HG02571 (cell line): ENCODE results near the gene ALPK3.

Source experiments
- ATAC-seq: cut with Tn5 transposase; IDR thresholded peaks from one replicate; pipeline ENCODE4 v1.9.1; 2021; ENCODE audit warnings: mild to moderate bottlenecking, moderate library complexity; ENCODE audit not compliant: unreplicated experiment

ALPK3 gene

DNA sequence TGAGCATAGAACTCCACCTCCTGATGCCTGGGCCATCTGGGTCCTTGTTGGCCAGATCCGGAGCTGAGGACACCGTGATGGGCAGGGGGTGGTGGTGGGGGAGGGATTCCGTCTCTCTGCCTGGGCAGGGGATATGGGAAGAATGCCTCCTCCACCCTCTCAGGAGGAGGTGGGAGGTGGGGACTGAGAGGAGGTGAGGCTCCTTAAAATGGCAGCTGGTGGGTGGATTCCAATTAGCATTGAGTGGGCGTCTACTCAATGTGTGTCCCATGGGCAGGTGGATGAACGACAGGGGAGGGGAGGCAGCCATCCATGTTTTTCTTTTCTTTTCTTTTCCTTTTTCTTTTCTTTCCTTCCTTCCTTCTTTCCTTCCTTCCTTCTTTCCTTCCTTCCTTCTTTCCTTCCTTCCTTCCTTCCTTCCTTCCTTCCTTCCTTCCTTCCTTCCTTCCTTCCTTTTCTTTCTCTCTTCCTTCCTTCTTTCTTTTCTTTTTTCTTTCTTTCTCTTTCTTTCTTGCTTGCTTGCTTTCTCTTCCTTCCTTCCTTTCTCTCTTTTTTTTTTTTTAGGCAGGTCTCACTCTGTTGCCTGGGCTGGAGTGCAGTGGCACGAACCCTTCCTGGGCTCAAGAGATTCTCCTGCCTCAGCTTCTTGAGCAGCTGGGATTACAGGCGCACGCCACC is 72.3 kb downstream of the ALPK3 start:
- ATAC-seq, result no peak

DNA sequence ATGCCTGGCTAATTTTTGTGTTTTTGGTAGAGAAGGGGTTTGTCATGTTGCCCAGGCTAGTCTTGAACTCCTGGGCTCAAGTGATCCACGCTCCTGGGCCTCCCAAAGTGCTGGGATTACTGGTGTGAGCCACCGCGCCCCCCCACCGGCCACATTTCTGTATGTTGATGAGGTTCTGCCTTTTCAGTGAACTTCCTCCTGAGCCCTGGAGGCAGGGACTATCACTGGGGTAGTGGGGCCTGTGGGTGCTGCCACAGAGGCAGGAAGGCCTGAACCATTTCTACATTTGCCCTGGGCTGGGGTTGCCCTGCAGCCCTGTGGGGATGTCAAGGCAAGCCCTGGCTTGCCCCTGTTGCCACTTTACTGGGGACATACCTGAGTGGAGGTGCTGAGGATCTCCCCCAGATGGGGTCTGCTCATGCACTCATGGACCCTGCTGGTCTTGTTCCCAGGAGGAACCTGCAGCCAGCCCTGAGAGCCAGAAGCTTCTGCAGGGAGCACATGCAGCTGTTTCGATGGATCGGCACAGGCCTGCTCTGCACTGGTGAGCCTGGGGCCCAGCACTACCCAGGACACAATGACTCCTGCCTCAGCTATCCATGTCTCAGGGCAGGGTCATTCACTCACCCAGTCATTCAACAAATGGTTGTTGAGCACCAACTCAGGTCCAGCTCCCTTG is 73.0 kb downstream of the ALPK3 start:
- ATAC-seq, result no peak

DNA sequence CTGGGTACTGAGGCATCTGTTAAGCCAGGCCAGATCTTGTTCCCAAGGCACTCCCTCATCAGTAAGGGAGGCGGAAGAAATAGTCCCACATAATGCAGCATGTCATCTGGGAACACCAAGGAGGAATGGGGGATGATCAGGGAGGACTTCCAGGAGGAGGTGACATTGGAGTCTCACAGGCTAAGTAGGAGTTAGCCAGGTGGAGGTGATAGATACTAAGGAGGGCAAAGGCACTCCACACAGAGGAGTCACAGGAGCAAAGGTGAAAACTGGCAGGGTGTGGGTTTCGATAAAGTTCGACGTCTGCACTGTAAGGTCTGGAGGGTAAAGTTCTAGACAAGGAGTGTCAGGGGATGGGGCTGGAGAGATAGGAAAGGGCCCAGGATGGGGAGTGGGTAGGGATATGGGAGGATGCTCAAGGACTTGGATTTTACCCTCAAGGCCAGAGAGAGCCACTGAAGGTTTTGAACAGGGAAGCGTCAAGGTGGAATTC is 73.6 kb downstream of the ALPK3 start:
- ATAC-seq, result no peak

DNA sequence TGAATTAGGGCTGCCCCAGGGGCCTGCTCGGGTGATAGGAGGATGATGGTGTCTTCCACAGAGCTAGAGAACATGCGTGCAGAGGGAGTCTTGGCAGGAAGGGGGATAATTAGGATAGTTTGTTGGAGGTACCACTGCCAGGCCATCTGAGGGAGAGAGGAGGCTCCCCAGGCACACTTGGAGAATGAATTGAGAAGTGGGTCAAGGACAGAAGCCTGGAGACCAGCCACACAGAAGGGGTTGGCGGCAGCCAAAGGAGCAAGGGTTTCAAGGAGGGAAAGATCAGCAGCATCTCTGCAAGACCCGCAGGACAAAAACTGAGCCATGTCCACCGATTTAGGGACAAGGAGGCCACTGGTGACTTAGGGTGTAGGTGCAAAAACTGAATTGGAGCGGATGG is 74.2 kb downstream of the ALPK3 start:
- no peak for ATAC-seq

DNA sequence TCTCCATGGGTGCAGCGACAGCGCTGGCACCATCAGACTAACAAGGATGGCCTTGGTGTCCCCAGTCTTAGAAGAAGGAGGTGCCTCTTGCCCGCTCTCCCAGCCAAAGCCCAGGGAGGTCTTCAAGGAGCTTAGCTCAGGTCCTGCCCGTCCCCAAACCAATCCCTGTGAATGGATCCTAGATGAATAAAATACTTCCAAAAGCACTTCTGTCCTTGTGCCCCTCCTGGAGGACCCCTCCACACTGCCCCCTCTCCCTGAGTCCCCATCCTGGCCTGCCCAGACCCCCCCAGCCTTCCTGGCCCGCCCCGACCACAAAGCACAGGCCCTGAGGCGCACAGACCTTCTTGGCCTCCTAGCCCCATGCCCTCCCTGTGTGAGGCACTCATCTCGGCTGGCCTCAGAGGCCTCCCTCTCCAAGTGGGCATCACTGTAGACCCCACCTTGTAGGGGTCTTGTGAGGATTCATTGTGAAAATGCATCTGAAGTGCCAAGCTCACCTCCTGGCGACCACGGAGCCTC is 75.7 kb downstream of the ALPK3 start:
- no peak for ATAC-seq

DNA sequence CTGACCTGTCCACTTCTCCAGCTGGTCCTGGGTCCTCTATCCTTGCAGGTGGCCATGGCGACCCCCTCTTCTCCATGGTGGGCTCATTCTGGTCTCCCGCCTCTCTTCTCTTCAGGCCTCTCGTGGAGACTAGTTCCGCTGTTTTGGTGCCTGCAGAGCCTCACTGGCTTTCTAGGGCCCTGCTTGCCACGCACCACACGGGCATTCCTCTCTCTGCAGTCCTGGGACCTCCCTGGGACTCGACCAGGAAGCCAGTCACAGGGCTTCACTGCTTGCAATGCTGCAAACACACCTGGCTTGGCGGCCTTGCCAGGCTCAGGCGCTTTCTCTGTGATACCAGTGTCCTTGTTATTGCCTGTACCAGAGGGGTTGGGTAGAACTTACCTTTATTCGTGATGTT is 76.5 kb downstream of the ALPK3 start:
- no peak for ATAC-seq

DNA sequence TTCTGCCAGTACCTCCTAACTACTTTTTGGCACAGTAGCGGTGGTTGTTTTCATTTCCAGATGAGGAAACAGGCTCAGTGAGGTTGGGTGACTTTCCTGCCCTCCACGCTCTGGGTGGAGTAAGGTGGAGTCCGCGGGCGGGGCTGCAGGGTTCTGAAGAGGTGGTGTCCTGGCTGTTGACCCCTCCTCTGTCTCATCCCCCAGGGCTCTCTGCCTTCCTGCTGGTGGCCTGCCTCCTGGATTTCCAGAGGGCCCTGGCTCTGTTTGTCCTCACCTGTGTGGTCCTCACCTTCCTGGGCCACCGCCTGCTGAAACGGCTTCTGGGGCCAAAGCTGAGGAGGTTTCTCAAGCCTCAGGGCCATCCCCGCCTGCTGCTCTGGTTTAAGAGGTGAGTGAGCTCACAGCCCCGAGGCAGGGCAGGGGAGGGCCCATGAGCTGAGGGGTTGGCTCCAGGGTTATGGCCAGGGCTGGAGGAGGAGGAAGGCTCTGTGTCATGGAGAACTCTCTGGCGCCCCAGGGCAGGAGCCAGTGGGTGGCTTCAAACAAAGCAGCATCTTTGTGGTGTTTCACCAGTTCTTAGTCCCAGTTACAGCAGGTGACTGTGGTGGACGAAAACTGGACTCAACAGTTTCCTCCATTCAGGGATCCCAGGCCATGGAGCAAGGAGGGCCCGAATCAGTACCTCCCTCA is 77.7 kb downstream of the ALPK3 start:
- ATAC-seq, result no peak

DNA sequence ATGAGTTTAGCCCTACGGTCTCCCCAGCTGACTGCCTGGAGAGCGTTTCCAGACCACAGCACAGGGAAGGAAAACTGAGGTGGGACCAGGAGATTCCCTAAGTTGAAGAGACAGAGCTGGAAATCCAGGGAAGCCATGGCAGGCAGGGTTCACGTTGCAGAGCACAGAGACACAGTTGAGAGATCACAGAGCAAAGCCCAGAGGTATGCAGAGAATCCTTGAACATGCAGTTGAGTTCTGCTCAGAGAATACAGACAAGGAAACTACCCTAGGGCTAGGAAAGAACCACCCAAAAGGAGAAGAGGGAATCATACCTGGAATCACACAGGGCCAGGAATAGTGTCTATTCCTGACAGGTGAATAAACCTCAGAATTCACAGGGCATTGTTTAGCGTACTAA is 81.6 kb downstream of the ALPK3 start:
- ATAC-seq, result no peak

DNA sequence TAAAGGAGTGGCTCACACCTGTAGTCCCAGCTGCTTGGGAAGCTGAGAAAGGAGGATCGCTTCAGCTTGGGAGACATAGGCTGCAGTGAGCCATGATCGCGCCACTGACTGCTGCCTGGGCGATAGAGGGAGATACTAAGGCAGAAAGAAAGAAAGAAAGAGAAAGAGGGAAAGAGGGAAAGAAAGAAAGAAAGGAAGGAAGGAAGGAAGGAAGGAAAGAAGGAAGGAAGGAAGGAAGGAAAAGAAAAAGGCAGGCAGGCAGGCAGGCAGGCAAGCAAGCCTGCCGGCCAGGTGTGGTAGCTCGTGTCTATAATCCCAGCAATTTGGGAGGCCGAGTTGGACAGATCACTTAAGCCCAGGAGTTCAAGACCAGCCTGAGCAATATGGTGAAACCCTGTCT is 82.6 kb downstream of the ALPK3 start:
- ATAC-seq, result no peak

DNA sequence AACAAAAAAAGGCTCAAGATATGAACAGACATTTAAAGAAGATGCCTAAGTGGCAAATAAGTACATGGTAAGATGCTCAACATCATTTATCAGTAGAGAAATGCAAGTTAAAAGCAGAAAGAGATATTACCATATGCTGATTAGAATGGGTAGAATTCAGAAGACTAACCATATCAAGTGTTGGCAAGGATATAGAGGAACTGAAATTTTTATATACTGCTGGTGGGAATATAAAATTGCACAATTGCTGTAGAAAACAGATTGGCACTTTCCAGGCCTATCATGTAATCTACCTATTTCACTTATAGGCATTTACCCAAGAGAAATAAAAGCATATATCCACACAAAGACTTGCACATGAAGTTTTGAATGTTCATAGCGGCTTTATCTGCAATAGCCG is 84.4 kb downstream of the ALPK3 start:
- no peak for ATAC-seq

DNA sequence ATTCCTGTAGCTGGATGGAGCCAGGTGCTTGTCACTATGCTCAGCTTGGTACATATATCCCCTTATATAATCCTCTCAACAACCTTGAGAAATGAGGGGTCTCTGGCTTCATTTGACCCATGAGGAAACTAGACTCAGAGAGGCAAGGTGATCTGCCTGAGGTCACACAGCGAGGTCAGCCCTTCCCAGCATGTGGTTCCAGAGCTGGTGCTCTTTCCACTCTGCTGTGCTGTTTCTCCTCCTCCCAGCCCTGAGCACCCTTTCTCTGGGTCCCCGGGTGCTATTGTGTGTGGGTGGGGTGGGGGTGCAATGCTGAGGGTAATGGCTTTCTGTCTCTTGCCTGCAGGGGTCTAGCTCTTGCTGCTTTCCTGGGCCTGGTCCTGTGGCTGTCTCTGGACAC is 86.6 kb downstream of the ALPK3 start:
- no peak for ATAC-seq

DNA sequence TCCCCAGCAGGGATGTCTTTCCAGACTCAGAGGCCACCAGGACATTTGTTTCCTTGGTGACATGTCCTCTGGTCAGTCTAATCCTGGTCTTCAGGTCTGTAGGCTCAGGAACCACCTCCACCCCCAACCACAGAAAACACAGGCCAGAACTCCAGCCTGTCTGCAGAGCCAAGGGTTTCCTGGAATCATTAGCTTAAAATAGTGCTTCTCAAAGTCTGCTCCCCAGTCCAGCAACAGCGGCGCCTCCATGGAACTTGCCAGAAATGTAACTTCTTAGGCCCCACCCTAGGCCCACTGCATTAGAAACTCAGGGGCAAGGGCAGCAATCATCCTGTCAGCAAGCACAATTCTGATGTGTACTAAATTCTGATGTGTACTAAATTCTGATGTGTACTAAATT is 87.3 kb downstream of the ALPK3 start:
- ATAC-seq, result no peak

DNA sequence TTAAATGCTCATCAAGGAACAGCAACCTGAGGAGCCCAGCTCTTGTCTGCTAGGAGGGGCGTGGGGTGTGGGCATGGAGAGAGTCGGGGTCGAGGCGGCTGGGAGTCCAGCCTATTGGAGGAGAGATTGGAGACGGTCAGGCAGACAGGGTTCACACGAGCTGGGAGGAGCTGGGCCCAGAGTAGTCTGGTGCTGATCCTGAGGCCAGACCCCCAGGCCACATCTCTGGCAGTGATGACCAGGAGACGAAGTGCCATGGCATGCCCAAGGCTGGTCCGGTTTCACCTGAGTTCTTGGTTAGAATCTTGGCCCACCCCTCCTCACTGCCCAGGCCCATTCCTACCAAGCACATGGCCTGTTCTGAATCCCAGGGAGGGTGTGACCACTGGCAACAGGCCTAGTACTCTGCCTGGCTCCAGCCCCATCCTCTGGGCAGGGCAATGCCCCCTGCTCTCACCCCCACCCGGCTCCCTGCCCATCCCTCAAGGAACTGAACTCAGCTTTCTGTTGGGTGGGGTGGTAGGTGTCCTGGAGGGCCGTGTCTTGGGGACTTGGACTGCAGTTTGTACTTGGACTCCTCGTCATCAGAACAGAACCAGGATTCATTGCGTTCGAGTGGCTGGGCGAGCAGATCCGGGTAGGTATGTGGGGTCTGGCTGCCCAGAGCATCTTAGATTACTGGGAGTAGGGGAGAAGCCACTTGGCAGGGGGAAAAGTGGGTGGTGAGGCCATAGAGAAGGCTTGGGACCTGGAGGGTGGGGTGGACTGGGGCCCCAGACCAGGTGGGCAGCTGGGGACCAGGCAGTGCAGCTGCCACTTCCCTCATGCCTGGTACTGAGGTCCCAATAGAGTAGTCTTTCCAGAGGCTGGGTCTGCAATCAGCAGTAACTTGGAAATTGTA is 88.1 kb downstream of the ALPK3 start:
- ATAC-seq, result no peak

DNA sequence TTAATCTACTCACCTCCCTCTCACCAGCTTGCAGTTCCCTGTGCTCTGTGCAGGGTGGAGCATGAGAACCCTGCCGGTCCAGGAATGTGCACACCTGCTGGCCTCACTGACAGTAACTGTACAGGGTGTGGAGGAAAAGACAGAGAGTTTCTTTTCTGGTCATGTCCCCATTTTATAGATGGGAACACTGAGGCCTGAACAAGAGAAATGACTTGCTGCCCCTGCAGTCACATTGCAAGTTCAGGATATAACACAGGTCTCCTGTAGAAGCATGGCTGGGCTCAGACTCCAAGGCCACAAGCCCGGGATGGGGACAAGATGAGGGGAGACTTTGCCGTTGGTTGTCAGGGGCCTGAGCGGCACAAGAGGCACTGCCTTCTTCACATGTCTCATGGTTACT is 90.6 kb downstream of the ALPK3 start:
- no peak for ATAC-seq

DNA sequence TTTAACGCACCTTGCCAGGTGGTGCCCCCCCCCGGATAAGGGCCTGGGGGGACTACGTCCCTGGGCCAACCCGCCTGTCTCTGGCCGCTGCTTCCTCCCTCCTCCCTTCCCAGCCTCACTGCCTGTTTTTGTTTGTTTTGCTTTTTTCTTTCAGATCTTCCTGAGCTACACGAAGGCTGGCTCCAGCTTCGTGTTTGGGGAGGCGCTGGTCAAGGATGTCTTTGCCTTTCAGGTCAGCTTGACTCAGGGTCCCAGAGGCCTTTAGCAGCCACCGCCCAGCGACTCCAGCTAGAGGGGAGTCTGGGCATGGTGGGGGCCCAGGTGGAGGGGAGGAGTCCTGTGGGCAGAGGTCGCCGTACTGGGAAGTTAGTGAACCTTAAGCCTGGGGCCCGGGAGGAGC is 91.4 kb downstream of the ALPK3 start:
- ATAC-seq, result no peak

DNA sequence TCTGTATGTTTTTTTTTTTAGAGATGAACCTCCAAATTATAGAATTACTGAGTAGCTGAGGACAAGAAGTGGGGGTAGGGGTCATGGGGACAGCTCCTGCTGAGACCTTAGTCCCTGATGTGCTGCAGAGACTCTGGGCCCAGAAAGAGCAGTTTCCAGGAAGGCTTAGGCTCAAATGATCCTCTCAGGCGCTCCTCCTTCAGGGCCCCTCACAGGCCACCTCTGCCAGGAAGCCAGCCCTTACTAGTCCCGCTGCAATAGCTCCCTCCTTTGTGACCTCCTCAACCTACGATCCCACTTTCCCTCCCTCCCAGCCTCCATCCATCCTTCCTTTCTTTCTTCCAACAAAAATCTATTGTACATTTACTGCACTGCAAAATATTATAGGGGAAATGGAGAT is 91.9 kb downstream of the ALPK3 start:
- no peak for ATAC-seq

DNA sequence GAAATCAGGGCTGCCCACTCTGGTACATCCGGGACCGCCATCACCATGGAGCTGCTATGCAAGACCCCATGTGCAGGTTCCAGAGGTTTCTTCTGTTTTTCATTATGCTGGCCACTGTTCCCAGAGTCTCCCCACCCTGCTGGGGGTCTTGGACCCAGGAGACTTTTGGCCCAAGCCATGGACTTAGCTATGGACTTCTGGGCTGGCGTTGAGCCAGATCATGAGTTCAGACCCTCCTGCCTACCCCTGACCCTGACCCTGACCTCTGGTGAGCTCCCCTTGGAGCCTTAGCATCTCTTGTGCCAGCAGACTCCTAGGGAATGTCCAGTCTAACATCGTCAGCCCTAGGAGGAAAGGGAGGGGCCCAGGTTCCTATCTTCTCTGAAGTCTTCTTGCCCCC is 92.6 kb downstream of the ALPK3 start:
- ATAC-seq, result no peak

DNA sequence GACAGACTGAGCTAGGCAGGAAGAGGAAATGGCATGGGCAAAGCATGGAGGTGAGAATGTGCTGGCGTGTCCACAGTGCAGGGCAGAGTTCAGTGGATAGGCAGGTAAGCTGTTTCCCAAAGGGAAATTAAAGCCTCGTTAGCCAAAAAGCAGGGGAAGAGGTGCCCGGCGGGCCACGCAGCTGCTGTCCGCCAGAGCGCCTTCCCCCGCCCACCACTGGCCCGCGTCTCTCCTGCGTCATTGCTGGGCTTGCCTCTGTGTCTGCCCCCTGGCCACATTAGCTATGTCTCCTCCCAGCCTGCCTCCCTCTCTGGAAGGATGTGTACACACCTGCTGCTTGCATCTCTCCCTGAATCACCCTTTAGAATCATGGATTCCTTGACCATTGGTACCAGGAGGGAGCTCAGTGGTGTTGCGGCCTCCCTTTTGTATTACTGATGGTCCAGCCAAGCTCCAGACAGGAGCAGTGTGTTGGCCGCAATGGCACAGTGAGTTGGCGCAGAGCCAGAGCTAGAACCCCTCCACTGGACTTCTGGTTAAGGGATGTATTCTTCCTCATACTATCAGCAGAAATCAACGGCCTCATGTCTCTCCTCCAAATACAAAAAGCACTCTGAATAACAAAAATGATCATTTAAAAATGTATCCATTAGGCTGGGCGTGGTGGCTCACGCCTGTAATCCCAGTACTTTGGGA is 93.9 kb downstream of the ALPK3 start:
- no peak for ATAC-seq

DNA sequence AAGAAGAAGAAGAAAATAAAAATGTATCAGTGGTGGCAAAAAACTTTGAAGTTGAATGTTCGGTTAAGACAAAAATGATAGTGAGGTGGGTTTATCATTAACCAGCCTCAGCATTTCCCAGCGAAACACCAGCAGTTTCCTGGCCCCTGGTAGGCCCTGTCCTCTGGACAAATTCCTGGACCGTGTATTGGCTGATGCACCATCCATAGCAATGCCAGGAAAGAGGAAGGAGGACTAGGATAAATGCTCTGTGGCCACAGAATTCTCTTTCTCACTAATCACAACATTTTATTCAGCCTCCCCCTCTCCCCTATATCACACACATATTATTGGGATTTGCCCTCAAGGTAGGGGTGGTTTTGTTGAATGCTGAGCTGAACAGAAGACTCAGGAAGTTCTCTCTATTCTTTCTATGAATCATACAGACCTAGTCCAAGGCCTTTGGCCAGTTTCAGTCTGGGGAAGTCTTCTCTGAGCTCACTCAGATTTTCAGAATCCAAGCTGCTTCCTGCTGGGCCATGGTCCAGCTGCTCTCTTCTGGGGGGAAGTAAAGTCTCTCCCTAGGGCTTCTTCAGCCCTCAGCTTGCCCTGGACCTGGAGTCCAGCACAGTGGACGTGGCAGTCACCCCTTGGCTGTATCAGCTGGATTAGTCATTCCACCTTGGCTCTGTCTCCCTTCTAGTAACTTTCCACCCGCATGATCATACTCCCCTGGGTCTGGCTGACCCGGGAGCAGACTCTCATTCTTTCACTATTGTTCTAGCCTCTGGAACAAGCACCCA is 94.9 kb downstream of the ALPK3 start:
- no peak for ATAC-seq

DNA sequence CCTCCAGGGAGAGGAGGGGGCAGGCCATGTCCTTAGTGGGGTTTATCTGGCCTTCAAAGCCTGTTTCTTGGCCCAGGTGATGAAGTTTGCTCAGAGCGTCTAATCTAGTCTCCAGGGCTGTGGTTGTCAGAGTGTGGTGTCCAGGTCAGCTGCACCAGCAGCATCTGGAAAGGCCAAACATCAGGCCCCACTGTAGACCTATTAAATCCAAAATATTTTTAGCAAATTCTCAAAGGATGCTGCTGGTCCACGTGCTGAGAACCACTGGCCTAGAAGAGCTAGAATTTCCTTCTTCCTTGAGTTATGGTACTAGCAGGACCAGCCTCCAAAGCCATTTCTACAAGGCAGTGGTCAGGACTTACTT is 96.2 kb downstream of the ALPK3 start:
- no peak for ATAC-seq
